Endodermal cell (in vitro differentiated cells): ENCODE data around the gene BUD23. TPM values are rescaled to one million over a fixed set of nuclear protein-coding genes. Genes with fewer than 3 reads are reported as not detected.

Experiments used
- DNase-seq: peaks from one replicate; pipeline ENCODE4 v3.0.0-alpha.2; 2017
- H3K27ac ChIP-seq: 2 replicates; pipeline ENCODE4 v1.5.1; 2013; ENCODE audit warnings: mild to moderate bottlenecking, low read depth, low read length, moderate library complexity
- H3K27me3 ChIP-seq: 2 replicates; pipeline ENCODE4 v1.6.1; 2013; ENCODE audit warnings: mild to moderate bottlenecking, low read length, moderate library complexity; ENCODE audit not compliant: insufficient read depth, control insufficient read depth, poor library complexity, severe bottlenecking
- H3K36me3 ChIP-seq: 2 replicates; pipeline ENCODE4 v1.7.0; 2013; ENCODE audit warnings: mild to moderate bottlenecking, low read length, moderate library complexity; ENCODE audit not compliant: control insufficient read depth, insufficient read depth
- H3K4me1 ChIP-seq: one replicate; pipeline ENCODE4 v1.7.0; 2013; ENCODE audit warnings: low read length; ENCODE audit not compliant: control insufficient read depth, insufficient read depth
- H3K4me3 ChIP-seq: 2 replicates; pipeline ENCODE4 v1.5.1; 2013; ENCODE audit warnings: mild to moderate bottlenecking, low read length, moderate library complexity
- H3K9ac ChIP-seq: 2 replicates; pipeline ENCODE4 v1.6.1; 2013; ENCODE audit warnings: mild to moderate bottlenecking, low read length, moderate library complexity; ENCODE audit not compliant: poor library complexity, severe bottlenecking; ENCODE audit errors: extremely low read depth
- H3K9me3 ChIP-seq: 2 replicates; pipeline ENCODE4 v1.6.1; 2013; ENCODE audit warnings: mild to moderate bottlenecking, low read length, moderate library complexity; ENCODE audit not compliant: control insufficient read depth
- H3K27ac Mint-ChIP-seq: 2 replicates; pipeline ENCODE4 v1.8.0; 2020; ENCODE audit warnings: mixed read lengths
- H3K27me3 Mint-ChIP-seq: 2 replicates; pipeline ENCODE4 v1.8.0; 2021; ENCODE audit warnings: mild to moderate bottlenecking, mixed read lengths; ENCODE audit not compliant: insufficient read depth
- H3K36me3 Mint-ChIP-seq: 2 replicates; pipeline ENCODE4 v1.8.0; 2020; ENCODE audit warnings: low read depth, mixed read lengths
- H3K4me1 Mint-ChIP-seq: 2 replicates; pipeline ENCODE4 v1.8.0; 2020; ENCODE audit warnings: mixed read lengths
- H3K4me3 Mint-ChIP-seq: 2 replicates; pipeline ENCODE4 v1.8.0; 2020; ENCODE audit warnings: mild to moderate bottlenecking, moderate library complexity, mixed read lengths
- H3K9me3 Mint-ChIP-seq: 2 replicates; pipeline ENCODE4 v1.8.0; 2020; ENCODE audit warnings: mild to moderate bottlenecking, mixed read lengths
- WGBS, 2 experiments: methylation state at CpG; one replicate each; pipeline versions ENCODE4 v1.1.5 to v1.1.7; 2013; ENCODE audit warnings: missing lambda C conversion rate in 2 of 2, mixed read lengths in 1 of 2; ENCODE audit not compliant: insufficient coverage in 1 of 2, insufficient read length in 1 of 2; 5-methylcytosine and 5-hydroxymethylcytosine counted together
- total RNA-seq, 2 donors: library from RNA; stranded (reverse); fragmentation: NEBNext Ultra II Directional in 1 of 2; extraction: Animal tissue kit (Norgen Biotek cat#: 25700) in 1 of 2; gene quantifications; 2 replicates in 1 of 2; 3 replicates in 1 of 2; pipeline ENCODE4 v1.2.1, GENCODE V29; 2021
- TF ChIP-seq, protein P1 (sequence below): fragments of 200-600 bp; sonication (generic); conservative IDR thresholded peaks from 2 replicates; pipeline ENCODE4 v1.5.0; 2021; ENCODE audit warnings: antibody characterized with exemption, mild to moderate bottlenecking

The BUD23 gene
- total RNA-seq, 2 donors from 2014 or later = 62.2 to 67.2 TPM

DNA sequence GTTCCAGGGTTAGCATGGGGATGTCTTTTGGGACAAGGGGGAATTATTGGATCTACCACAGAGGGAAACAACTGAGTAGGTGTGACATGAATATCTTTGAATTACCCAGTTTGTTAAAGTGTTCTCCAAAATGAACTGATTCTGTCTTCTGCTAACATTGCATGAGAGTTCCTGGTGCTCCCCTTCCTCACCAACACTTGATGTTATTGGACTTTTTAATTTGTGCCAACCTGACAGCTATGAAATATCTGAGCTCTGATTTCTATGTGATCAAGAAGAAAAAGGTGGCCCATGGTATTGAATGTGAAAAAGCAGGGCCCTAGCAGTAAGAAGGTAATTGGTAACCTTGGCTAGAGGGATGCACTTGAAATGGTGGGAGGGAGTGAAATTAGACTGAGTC is 20.4 kb upstream of the BUD23 start:
- Histone ChIP-seq H3K27ac (no peak overlapping the region), H3K9ac (no peak overlapping the region), H3K36me3 (no peaks in the 10 kb centered on the region), H3K4me1 (no peaks in the 10 kb centered on the region), H3K9me3 (peaks cover 6% of the 10 kb centered on the region), H3K27me3 (no peaks in the 10 kb centered on the region), H3K4me3 (no peak overlapping the region)
- Mint-ChIP-seq H3K4me1 (no peaks in the 10 kb centered on the region), H3K9me3 (peaks cover 11% of the 10 kb centered on the region), H3K36me3 (no peaks in the 10 kb centered on the region), H3K4me3 (no peak overlapping the region), H3K27me3 (peaks cover 62% of the 10 kb centered on the region), H3K27ac (no peak overlapping the region)
- TF ChIP-seq, protein P1, sequence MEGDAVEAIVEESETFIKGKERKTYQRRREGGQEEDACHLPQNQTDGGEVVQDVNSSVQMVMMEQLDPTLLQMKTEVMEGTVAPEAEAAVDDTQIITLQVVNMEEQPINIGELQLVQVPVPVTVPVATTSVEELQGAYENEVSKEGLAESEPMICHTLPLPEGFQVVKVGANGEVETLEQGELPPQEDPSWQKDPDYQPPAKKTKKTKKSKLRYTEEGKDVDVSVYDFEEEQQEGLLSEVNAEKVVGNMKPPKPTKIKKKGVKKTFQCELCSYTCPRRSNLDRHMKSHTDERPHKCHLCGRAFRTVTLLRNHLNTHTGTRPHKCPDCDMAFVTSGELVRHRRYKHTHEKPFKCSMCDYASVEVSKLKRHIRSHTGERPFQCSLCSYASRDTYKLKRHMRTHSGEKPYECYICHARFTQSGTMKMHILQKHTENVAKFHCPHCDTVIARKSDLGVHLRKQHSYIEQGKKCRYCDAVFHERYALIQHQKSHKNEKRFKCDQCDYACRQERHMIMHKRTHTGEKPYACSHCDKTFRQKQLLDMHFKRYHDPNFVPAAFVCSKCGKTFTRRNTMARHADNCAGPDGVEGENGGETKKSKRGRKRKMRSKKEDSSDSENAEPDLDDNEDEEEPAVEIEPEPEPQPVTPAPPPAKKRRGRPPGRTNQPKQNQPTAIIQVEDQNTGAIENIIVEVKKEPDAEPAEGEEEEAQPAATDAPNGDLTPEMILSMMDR = no peak
- DNase-seq = no peak

DNA sequence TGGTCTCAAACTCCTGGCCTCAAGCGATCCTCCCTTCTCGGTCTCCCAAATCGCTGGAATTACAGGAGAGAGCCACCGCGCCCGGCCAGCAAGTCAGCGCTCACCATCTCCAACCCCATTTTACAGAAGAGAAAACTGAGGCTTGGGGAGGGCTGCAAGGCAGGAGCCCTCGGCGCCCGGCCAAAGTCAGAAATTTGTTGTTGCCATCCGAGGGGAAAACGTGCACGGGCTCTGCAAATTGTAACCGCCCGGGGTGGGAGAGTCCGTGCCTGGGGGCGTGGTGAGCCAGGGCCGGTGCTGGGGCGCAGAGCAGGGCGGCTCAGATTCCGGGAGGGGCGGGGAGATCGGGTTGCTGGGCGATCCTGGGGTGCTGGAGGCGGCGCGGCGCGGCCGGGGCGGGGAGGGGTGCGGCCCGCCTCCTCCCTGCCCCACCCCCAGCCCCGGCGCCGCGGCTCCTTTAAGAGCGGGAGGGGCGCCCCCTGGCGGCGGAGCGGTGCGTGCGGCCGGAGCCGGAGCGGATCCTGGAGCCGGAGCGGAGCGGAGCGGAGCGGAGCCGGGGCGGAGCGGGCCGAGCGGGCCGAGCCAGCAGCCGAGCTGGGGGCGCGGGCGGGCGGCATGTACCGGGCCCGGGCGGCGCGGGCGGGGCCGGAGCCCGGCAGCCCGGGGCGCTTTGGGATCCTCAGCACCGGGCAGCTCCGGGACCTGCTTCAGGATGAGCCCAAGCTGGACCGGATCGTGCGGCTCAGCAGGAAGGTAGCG is 15.9 kb upstream of the BUD23 start, which contains the start of gene VPS37D:
Gene VPS37D (plus strand): TSS at position 488 of the 759 bp plus-strand sequence. CDS start 128 bp downstream, at position 616.
- Histone ChIP-seq H3K9ac (peak within 1 kb of the TSS; percentile 25), H3K36me3 (no peaks in the 10 kb centered on the region), H3K4me3 (peak within 1 kb of the TSS; percentile 73), H3K27ac (no peak within 1 kb of the TSS), H3K4me1 (no peaks in the 10 kb centered on the region), H3K27me3 (no peaks in the 10 kb centered on the region), H3K9me3 (peaks cover 6% of the 10 kb centered on the region)
- H3K4me3 Mint-ChIP-seq = peak within 1 kb of the TSS; percentile 73
- H3K4me1 Mint-ChIP-seq = peaks cover 5% of the 10 kb centered on the region
- TF ChIP-seq, protein P1 = peak; percentile 88
- peaks cover 40% of the 10 kb centered on the region for H3K27me3 Mint-ChIP-seq
- peaks cover 8% of the 10 kb centered on the region for H3K9me3 Mint-ChIP-seq
- H3K36me3 Mint-ChIP-seq = peaks cover 6% of the 10 kb centered on the region
- peak; percentile 97 for DNase-seq
- 4 to 5% methylated on average over 19 to 79 of the region's 79 CpGs for WGBS, 2 experiments
- no peak within 1 kb of the TSS for H3K27ac Mint-ChIP-seq

DNA sequence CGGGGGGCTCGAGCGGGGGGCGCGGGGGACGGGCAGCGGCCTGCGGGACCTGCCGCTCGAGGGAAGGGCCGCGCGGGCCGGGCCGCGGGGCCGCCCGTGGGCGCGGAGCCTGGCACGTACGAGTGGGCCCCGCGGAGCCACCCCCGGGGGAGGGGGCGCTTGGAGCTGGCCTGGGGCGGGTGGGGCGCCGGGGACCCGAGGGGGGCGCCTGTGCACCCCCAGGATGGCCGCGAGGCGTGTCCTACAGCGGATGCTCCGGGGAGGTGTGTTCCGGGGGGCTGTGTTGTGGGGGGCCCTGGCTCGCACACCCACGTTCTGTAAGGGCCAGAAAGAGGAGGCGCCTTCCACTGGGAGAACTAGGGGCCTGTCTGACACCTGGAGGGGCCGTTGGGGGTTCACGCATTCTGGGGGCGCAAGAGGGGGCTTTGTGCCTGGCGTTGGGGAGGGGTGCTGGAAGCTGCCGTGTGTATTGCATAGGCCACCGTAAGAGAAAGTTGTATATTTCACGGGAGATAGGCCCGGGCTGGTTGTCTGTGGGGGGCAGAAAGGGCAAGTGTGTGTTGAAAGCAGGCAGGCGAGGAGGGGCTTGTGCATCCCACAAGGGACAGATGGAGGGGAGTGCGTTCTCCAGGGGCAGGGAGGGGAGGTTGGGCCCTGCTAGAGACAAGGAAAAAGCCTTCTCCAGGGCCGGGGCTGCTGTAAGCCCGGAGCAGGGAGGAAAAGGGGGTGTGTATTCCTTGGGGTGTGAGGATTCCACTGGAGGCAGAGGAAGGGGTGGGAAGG is 15.1 kb upstream of the BUD23 start:
- peaks cover 6% of the 10 kb centered on the region for H3K36me3 Mint-ChIP-seq
- TF ChIP-seq, protein P1 = no peak
- H3K27ac ChIP-seq = no peak overlapping the region
- H3K27me3 Mint-ChIP-seq = peaks cover 35% of the 10 kb centered on the region
- H3K9me3 Mint-ChIP-seq = peaks cover 1% of the 10 kb centered on the region
- no peaks in the 10 kb centered on the region for H3K4me1 ChIP-seq
- H3K36me3 ChIP-seq = no peaks in the 10 kb centered on the region
- H3K4me3 ChIP-seq = peak overlapping the region; percentile 73
- WGBS, 2 experiments = 9 to 12% methylated on average over 12 to 52 of the region's 52 CpGs
- peak; percentile 68 for DNase-seq
- peaks cover under 1% of the 10 kb centered on the region for H3K9me3 ChIP-seq
- H3K27ac Mint-ChIP-seq = no peak overlapping the region
- H3K27me3 ChIP-seq = no peaks in the 10 kb centered on the region
- H3K9ac ChIP-seq = peak overlapping the region; percentile 25
- peak overlapping the region; percentile 73 for H3K4me3 Mint-ChIP-seq
- peaks cover 5% of the 10 kb centered on the region for H3K4me1 Mint-ChIP-seq
